ENCODE measurements around the gene CELF1.

CELF1 gene

DNA sequence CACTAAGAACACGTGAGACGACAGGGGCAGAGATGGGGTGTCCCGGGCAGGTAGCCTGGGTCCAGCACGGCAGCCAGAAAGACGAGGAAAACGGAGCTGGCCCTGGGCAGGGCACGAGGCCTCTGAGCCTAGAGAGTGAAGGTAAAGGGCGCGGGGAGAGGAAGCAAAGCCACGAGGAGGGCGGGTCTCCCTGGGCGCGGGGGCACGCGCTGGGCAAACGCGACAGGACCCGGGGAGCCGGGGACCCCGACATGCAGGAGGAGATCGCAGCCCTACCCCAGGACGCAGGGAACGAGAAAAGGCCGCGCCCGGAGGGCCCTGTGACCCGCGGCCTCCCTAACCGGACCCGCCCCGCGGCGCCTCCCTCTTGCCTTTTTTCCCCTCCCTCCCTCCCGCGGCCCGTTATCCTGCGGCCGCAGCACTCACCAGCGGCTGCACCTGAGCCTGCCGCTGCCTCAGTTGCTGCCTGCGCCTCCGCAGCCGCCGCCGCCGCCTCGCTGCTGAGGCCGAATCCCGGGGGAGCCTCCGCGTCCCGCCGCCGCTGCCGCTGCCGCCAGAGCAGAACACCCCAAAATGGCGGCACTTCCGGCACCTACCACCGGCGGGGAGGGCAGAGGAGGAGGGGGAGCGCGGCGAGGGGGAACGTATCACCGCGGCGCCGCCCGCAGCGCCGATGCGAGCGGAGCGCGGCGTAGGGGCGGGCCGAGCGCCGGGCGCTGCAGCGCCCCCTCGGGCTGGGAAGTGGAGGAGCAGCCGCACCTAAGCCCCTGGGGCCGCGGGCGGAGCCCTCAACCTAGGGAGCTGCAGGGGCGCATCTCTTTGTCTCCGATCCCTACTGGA lies at the start of gene CELF1:
Gene CELF1, minus strand, starts transcription at position 567 of the 840 bp plus-strand sequence. CDS start 53,609 bp downstream, outside the sequence.
- peak; percentile 94 for DNase-seq (ENCODE audit: low spot score)

DNA sequence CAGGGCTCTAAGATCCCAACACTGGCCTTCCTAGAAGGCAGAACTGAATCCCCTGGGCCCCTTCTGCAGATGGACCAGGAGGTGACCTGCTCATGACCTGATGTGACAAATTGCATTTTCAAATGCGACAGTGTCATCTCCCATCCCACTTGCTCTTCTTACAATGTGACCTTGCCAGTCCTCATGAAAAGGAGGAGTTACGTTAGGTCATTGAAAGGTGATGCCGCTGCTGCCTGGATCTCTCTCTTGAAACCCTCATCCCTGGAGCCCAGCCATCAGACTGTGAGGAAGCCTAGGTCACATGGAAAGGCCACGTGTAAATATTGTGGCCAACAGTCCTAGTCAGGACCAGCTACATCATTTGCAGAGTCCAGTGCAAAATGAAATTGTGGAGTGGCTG lies 47.0 kb upstream of the CELF1 start:
- DNase-seq (ENCODE audit: low spot score), result no peak

DNA sequence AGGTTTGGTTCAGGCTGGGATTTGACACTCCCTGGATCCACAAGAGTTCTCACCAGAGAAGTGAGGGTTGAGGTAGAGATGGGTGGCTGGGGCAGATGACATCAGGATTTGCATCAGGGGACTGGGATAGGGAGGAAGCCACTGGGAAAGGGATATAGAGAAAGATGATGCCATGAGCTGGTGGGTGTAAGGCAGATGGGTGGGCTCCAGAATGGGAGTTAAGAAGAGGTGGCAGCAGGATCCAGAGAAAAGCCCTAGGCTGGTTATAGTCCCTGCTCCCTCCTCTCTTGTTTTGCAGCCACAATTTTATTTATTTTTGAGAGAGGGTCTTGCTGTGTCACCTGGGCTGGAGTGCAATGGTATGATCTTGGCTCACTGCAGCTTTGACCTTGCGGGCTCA lies 43.0 kb upstream of the CELF1 start:
- DNase-seq (ENCODE audit: low spot score), result no peak

GRCh38 chr11:47595029-47595428 lies 42.1 kb upstream of the CELF1 start:
- DNase-seq (ENCODE audit: low spot score), result no peak

GRCh38 chr11:47593934-47594855 lies 41.3 kb upstream of the CELF1 start, which contains the start of gene C1QTNF4:
TSS of gene C1QTNF4 (minus strand) at chr11:47594411. CDS start at chr11:47590810, 3,601 bp downstream.
- DNase-seq (ENCODE audit: low spot score), result no peak

GRCh38 chr11:47593492-47593933 lies 40.6 kb upstream of the CELF1 start:
- no peak for DNase-seq (ENCODE audit: low spot score)

- no peak for DNase-seq (ENCODE audit: low spot score)
Measured at GRCh38 chr11:47592970-47593369, 40.0 kb upstream of the CELF1 start.

- no peak for DNase-seq (ENCODE audit: low spot score)
Measured at GRCh38 chr11:47592251-47592650, 39.3 kb upstream of the CELF1 start.

- no peak for DNase-seq (ENCODE audit: low spot score)
Measured at GRCh38 chr11:47591764-47592163, 38.8 kb upstream of the CELF1 start.

GRCh38 chr11:47589977-47590861 lies 37.3 kb upstream of the CELF1 start:
- no peak for DNase-seq (ENCODE audit: low spot score)

- no peak for DNase-seq (ENCODE audit: low spot score)
Measured at GRCh38 chr11:47589584-47589976, 36.6 kb upstream of the CELF1 start.

DNA sequence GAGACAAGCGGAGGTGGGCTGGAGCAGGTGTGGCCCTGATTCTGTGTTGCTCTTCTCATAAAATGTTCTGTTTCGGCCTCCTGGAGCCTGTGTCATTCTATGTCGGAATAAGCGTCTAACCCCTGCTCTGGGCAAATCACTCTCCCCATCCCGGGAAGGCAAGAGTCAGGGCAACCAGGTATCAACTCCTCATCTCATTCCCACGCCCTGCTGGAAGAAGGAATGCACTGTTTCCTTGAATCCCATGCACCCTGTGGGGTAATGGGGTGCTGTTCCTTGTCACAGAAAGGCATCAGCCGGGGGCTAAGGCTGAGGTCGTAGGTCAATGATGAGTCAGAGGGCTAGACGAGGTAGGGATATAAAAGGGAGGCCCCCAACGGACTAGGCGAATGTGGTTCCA lies 36.2 kb upstream of the CELF1 start:
- no peak for DNase-seq (ENCODE audit: low spot score)

GRCh38 chr11:47587723-47588326 lies 34.9 kb upstream of the CELF1 start:
- no peak for DNase-seq (ENCODE audit: low spot score)

DNA sequence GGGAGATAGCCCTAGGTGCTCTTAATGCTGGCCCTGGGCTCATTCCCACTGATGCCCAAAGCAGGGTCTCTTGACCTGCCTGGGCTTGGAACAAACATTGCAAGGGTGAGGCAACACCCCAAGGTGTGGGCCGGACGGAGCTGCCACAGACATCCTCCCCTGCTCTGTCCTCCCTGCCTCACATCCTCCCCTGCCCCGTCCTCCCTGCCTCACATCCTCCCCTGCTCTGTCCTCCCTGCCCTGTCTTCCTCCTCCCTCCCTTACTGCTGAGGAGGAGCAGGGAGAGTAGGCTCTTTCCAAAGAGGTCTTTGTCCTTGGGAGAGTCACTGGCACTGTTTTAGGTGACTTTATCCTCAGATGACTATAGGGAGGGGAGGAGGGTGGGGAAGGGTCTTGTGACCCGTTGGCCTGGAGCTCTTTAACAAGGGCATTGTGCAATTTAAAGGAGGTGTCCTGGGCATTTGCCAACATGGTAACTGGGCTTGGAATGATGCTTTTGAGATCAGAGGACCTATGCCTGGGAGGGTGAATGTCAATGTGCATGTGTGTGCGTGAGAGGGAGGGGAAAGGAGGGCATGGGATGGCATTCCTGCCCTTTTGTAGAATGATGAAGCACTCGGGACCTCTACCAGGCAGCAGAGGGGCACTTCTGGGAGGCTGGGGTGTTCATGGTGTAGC lies 34.2 kb upstream of the CELF1 start:
- no peak for DNase-seq (ENCODE audit: low spot score)

- no peak for DNase-seq (ENCODE audit: low spot score)
Measured at GRCh38 chr11:47586098-47586855, 33.3 kb upstream of the CELF1 start, which contains the start of gene FAM180B. TSS of gene FAM180B (plus strand) at chr11:47586678. CDS start at chr11:47586769, 91 bp downstream.

- no peak for DNase-seq (ENCODE audit: low spot score)
Measured at GRCh38 chr11:47583844-47584243, 30.9 kb upstream of the CELF1 start.

- peak; percentile 92 for DNase-seq (ENCODE audit: low spot score)
Measured at GRCh38 chr11:47578524-47579494, 25.9 kb upstream of the CELF1 start, which contains the start of the genes KBTBD4 and NDUFS3. TSS of gene KBTBD4 (minus strand) at chr11:47578970. CDS start at chr11:47578951, 19 bp downstream. TSS of gene NDUFS3 (plus strand) at chr11:47579074. CDS start at chr11:47579092, 18 bp downstream.

GRCh38 chr11:47577460-47578041 lies 24.6 kb upstream of the CELF1 start:
- no peak for DNase-seq (ENCODE audit: low spot score)

Data from putamen (tissue), 1 donor.